HG03571 (cell line): ENCODE data around the gene RBFOX1.

ENCODE experiments used
- ATAC-seq: cut with Tn5 transposase; IDR thresholded peaks from one replicate; pipeline ENCODE4 v1.9.1; 2021; ENCODE audit not compliant: unreplicated experiment

The RBFOX1 gene

DNA sequence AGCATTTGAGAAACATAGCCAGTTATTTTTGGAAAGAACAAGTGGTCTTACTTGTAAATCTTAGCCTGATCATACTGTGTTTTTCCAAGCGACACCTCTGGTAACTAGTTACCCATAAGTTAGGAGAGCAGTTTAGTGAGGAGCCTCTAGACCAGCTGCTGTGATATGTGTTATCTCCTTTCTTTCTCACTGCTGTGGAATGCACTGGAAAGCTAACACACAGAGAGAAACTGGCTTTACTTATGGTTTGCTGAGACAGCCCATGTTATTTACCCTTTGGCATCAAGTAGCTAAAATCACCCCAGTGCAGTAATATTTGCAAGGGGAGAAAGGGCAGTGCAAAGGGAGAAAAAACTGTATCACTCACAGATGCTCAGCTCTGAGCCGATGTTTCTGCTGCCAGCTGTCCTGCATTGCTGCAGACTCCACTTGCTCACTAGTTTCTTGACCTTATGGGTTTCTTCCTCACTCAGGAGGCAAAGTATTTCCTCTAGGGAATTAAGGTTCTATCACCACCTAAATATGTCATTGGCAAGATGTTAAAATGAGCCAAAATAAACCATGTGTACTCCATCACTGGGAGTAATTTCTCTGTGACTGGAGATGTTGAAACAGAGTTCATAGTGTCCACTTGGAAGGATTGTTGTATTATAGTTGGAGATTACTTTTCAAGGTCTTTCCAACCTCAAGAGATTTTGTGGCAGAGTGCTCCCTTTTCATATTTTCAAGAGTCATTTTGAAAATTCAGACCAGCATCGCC lies 2.3 kb downstream of the RBFOX1 start:
- no peak for ATAC-seq

DNA sequence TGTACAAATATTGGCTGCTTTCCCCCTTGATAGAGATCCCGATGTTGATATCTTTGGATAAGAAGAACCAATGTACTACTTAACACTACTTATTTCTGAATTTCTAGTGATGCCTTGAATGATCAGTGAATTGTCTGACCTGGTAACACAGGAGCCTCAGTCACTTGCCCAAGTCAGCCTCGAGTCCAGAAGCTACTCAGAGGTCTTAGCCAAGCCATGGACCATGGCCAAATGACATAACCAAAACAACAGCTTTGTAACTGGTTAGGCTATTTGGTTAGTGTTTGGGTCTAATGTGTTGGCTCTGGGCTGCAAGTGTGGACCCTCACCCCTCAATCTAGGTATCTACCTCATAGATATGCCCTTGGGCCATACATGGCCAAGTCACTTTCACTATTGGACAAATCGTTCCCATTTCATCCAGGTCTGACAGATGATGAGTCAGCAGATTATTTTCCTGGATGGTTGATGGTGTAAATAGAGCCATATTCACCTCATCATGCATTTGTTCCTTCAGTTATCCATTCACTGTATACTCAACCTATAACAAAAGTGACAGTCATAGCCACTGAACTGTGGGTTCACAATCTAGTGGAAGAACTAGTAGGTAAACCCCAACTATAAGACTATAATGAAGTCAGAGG lies 3.5 kb downstream of the RBFOX1 start:
- no peak for ATAC-seq

DNA sequence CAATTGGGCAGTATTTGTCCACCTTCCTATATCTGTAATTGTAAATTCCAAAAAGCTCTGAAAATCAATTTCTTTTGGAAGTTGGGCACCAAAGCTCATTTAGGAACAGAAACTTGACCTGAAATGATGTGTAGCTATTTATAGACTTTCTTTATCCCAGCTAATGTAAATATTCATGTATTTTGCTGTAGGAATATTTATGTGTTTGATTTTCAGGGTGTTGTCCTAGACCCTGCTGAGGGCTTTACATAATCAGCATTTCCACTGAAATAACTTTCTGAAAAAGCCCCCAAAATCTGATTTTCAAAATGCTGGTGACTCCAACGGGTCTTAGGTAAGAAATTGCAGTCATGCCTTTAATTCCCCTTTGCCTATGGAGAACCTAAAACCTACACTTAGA lies 4.1 kb downstream of the RBFOX1 start:
- no peak for ATAC-seq

DNA sequence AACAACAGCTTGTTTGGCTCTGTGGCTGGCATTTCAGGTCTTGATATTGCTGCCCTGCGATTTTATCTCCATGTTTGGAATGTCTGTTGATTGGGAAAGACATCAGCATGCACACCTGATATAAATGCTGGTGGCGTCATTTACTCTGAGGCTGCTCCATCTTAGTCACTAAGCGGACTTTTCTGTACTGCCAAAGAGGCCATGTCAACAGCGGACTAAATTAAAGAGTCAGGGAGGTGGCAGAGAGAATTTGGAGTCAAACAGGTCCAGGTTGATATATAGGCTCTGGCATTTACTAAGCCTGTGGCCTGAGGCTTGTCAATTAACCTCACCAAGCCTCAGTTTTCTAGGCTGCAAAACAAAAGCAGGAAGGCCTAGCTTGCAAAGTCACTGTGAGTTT lies 6.2 kb downstream of the RBFOX1 start:
- no peak for ATAC-seq

DNA sequence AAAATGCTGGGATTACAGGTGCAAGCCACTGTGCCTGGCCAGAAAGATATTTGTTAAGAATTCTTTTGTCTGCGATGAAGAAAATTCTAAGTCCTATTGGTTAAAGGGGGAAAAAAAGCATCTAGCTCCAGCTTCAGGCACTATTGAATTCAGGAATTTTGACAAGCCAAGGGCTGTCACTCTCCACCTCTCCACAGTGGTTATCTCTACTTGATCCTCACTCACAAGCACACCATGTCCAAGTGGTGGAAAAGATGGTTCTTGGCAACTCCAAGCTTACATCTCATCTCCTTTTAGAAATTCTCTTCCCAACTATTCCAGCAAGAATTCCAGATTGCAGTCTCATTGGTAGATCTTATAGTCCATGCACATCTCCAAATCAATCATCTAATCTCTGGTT lies 7.1 kb downstream of the RBFOX1 start:
- ATAC-seq = no peak

DNA sequence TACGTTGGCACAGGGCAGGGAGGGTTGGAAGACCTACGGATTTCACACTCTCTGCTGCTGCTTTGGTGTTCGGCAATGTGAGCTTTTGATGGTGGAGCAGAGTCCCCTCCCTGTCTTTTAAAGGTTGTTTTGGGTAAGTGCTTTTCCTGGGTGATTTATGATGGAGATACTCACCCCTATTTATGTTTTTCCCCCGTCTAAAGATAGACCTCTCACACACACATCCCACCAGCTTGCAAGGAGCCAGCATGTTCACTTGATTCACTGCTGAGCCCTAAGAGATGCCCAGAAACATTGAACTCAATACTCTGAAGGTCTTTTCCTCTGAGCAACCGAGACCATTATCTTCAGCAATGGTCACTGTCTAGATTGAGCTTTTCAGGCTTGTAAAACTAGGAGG lies 8.3 kb downstream of the RBFOX1 start:
- no peak for ATAC-seq

DNA sequence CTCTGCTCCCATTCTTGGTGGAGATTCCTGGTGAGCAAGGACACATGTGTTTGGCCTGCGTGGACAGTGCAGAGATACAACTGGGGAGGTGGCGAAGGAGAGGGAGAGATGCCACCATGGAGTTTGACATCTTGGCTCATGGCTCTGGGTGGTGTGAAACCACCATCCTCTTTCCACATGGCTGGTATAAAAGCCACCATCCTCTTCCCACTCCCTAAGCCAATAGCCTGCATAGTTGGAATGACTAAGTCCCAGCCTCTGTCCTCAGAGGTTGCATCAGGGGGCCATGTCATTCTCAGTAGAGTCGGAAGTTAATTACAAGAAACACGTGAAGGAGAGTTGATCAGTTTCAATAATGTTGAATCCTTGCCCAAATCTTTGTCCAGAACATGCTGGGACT lies 10.0 kb downstream of the RBFOX1 start:
- ATAC-seq = no peak

DNA sequence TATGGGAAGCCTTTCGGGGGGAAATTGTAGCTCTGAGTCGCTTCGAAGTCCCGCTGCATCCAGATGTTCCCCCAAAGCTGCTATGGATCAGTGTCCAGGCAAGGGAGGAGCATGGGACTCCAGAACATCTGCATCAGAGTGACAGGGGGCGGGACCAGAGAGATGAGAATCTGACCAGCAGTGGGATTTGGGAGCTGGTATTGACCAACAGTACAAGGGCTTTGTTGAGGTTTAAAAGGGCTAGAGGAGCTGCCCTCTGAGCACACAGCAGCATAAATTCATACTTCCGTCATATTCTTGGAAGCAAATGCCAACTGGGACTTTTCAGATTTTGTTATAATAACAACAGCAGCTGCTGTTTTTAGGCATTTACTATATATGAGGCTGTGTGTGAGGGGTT lies 10.6 kb downstream of the RBFOX1 start:
- no peak for ATAC-seq

DNA sequence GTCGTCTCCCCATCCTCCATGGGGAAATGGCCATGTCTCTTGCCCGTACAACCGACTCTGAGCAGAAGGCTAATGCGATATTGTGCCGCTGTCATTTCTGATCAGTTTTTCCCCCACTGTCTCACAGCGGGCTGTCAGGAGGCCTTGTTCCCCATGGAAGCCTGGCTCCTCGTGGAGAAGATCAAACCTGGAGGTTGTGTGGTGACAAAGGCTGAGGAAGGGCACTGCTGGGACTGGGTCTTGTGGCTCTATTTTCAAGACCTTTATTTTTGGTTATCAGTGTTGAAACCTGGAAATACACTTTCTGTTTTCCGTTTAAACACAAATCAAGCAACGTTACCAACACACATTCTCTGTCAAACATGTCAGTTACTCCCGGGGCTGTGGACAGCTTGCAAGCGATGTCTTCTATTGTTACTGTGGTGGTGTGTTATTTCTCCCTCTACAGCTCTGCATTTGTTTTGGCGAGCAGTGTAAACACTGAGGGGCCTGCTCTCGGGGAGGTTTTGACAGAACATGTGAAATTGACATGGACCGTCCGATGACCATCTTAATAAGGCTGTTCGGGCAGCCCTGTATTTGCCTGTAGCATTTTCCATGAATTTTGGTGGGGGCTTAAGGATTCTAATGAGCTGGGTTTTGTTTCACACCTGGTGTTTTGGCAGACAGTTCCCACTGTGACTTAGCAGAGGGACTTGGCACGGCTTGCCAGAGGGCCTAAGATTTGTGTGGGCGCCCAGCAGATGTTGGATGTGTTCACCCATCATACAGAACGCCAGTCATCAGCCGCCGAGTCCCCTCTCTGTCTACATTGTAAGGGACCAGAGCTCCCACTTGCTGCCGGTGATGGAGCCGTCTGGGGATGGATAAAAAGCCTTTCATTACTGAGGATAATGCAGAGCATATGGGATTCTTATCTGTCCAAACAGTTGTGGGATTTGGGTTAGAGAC lies 12.5 kb downstream of the RBFOX1 start:
- ATAC-seq = no peak

DNA sequence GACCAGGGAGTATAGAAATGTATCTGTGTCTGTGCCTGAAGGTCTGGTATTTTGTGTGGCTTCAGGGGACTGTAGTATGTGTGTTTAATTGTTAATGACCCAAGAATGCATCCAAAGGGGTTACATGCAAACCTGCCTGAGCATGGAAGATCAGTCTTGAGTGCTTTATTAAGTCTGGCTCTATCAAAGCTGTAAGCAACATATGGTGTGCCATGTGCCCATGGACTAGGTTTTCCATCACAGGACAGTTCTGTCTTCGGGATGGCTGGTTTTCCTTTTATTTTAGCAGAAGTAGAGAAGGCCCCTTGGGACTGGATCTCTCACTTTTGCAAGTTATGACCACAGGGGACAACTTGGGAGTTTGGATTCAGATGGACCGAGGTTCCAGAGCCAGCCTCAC lies 18.2 kb downstream of the RBFOX1 start:
- ATAC-seq = no peak

DNA sequence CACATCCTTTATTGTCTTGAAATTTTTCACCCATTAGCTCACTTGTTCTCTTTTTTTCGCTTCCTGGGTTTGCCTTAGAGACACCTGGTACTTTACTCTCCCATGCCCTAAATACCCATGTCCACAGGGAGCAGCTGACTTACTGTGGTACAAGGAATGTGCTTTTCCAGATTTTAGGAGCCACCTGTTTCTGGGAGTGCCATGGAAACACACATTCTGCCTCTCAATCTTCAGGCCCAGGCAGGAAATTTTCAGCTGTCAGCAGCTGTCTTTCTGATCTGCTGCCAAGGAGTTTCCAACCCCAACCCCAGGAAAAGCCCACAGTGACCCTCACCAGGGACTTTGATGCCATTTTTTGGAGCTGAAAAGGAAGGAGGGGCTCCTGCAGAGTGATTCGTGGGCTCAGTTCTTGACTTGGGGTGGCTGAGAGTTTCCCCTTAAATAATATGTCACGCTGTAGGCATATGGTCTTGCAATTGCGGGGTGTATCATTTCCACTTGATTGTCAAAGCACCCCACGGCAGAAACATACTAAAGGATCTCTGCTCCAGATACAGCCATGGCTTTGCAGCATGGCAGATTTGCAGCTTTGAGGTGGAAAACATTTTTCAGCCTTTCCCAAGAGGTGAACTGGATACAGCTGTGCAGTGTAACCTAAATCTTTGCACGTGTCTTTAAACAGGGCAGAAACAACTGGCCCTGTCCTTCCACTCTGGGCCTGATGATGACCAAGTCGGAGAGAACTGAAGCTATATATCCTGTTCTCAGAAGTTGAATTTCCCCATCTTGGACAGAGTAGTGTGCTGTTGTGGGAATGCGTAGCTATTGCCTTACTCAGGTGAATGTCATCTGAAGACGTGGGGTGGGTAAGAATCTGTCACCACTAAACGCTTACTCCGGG lies 19.2 kb downstream of the RBFOX1 start:
- no peak for ATAC-seq

DNA sequence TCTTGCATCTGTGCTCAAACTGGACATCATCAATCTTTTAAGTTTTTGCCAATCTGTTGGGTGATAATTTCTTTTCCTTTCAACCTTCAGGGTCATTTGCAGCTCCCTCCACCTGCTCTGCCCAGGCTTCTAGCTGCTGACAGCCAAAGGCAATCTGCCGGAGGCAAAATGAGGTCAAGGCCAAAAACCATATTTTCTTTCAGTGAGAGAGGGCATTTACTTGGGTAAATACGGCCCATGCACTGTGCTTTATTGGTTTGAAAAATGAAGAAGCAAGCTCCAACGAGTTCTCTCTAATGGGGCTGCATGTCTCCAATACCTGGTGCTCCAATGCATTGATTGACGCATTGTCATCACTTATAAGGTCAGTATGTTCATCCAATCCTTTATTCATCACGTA lies 23.1 kb downstream of the RBFOX1 start:
- no peak for ATAC-seq

DNA sequence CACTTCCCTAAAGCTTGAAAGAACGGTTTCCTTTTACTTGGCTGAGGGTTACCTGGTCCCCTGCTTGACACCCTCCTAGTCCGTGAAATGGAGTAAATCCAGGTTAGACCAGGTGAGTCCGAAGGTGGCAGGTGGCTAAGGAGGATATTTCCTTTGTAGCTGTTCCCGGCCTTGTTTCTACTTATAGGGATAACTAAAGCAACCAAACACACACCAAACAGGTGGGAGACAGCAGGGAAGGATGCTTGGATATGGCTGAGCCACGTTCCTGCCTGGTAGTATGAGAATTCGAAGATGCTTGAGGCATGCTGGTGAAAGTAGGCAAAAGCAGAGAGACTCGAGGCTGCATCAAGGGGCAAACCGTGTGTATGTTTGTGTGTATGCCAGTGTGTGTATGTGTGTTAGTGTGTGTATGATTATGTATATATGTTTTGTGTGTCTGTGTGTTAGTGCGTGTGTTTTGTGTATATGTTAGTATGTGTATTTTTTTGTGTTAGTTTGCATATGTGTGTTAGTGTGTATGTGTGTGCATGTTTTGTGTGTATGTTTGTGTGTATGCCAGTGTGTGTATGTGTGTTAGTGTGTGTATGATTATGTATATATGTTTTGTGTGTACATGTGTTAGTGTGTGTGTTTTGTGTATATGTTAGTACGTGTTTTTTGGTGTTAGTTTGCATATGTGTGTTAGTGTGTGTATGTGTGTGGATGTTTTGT lies 28.9 kb downstream of the RBFOX1 start:
- no peak for ATAC-seq

DNA sequence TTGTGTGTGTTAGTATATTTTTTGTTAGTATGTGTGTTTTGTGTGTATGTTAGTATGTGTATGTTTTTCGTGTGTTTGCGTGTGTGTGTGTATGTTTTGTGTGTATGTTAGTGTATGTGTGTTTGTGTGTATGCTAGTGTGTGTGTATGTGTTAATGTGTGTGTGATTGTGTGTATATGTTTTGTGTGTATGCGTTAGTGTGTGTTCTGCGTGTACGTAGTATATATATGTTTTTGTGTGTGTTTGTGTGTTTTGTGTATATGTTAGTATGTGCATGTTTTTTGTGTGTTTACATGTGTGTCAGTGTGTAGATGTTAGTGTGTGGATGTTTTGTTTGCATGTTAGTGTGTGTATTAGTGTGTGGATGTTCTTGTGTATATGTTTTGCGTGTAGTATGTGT lies 29.6 kb downstream of the RBFOX1 start:
- no peak for ATAC-seq

DNA sequence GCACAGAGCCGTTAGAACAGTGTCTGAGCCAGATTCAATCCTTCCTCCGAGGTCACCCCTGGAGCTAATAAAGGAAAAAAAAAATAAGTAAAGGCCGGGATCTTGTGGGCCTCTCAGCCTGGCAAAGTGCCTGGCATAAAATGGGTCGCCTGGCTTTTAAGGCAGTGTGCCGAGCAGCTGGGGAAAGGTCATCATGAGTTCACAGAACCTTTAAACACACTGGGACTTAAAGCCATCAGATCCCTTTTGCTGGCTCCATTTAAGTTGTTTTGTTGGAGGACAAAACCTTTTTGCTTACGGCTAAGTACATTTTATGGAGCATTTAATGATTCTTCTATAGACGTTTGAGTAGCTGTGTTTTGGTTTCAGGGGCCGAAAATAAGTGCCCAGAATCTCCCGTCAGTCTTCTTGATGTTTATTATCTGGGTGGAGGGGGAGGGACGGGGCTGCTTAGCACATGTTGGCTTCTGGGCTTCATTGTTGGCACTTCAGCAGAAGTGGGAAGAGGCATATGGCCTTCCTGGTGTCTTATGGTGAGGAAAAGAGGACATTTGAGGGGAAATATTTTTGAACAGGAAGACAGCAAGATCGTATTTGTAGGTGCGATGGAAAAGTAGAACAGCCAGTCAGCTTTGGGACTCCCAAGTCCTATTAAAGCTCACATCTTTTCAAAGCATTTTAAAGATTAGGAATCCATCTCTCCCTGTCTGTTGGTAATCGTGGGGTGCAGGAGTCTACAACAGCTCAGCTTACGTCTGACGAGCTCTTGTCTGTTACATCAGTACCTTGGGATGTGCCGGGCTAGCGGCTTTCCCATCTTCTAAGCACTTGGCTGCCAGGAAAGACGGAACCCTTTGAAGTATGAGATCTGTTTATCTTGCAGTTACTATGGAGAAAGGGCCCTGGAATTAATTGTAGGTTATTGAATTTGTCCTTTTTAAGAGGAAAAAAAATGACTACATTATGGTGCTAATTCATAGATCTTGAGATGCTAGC lies 31.1 kb downstream of the RBFOX1 start:
- no peak for ATAC-seq

DNA sequence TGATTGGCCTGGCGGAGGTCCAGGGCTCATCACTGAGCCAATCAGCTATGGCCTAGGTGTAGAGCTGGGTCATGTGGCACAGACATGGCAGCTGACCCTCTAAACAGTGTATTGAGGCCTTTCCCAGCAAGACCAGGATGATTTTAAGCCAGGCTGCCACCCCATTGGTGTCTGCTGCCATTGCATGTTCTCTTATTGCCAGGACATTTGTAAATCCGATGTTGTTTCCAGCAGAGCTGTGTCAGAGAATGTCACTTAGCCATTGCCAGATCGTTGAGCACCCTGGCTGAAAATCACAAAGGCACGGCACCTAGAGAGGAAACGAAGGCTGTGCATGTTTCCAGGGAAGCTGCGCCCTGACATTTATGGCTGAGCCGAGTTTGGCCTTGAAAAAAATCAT lies 33.4 kb downstream of the RBFOX1 start:
- ATAC-seq = no peak

DNA sequence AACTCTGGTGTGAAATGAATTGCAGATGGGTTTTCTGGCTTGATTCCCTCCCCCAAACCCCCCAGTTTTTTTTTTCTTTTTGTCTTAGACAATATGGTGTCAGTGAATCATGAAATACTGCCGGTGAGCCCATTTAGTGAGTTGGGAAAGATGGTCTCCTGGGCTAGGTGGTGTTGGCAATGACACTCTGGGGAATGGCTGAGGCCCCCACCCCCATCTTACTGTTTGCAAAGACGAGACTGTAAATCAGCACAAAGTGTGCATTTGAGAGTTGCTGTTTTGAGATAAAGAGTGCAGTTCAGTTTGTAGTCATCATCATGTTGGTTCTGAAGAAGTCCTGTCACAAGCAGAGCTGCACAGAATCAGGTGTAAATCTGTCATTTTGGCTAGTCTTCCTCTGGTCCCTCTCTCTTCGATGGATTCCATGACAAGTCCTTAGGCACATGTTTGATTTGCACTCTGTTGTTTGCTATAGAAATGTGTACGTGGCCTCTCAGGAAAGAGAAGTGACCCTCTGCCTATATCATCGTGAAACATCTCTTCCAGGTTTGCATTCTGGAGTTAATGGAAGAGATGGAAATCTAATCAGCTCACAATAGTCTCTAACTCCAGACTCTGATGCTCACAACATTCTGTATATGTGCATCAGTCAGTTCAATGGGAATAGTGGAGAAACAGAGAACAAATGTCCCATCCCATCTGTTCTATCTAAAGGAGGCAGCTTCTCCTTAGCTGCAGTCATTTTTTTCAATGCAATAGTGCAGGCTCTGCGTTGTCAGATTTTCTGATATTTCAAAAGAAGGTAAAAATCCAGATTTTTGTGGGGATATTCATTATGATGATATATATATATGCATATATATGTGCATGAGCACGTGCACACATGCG lies 34.6 kb downstream of the RBFOX1 start:
- ATAC-seq = no peak

DNA sequence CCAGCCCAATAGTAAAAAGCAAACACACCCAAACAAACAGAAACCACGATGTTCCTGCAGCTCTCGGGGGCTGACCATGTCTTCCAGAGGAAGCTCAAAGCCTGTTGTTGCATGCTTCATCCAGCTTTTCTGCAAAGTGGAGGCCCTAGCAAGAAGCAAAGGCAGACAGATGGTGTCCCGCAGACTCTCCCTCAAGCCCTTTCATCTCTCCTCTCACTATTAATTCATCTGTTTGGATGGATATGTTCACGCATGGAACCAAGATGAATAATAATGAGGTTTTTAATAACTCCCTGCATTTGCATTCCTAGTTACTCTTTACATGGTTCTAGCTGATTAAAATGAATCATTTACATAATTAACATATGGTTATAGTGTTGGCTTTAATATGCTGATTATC lies 36.6 kb downstream of the RBFOX1 start:
- no peak for ATAC-seq
